Choroid plexus epithelial cell (primary cell): Measurements from ENCODE around the gene PTPRG.

ENCODE experiments used
- DNase-seq: peaks from one replicate; pipeline ENCODE4 v3.0.0-alpha.2; 2010; ENCODE audit warnings: low read depth
- H3K4me3 ChIP-seq: 2 replicates; pipeline ENCODE4 v1.5.1; 2011; ENCODE audit warnings: low read depth, mild to moderate bottlenecking, control low read depth, low read length, moderate library complexity
- CTCF ChIP-seq: conservative IDR thresholded peaks from 2 replicates; pipeline ENCODE4 v1.5.1; 2011; ENCODE audit warnings: low read depth, mild to moderate bottlenecking, control low read depth, inconsistent platforms, low read length, moderate library complexity

PTPRG gene

GRCh38 chr3:61899700-61900462, 338.5 kb downstream of the PTPRG start:
- no peak overlapping the region for H3K4me3 ChIP-seq
- no peak for DNase-seq
- no peak for TF ChIP-seq CTCF

- no peak for DNase-seq
- no peak overlapping the region for H3K4me3 ChIP-seq
- TF ChIP-seq CTCF = no peak
Measured at GRCh38 chr3:61901496-61901895, 340.1 kb downstream of the PTPRG start.

- H3K4me3 ChIP-seq = no peak overlapping the region
- TF ChIP-seq CTCF = no peak
- DNase-seq = no peak
Measured at GRCh38 chr3:61901986-61902385, 340.6 kb downstream of the PTPRG start.

- no peak for DNase-seq
- H3K4me3 ChIP-seq = no peak overlapping the region
- TF ChIP-seq CTCF = no peak
Measured at GRCh38 chr3:61903074-61903473, 341.7 kb downstream of the PTPRG start.

GRCh38 chr3:61903931-61904657, 342.7 kb downstream of the PTPRG start:
- DNase-seq = peak; percentile 70
- H3K4me3 ChIP-seq = no peak overlapping the region
- TF ChIP-seq CTCF = no peak

- no peak for DNase-seq
Measured at GRCh38 chr3:61907210-61907795, 345.9 kb downstream of the PTPRG start.

More at GRCh38 chr3:61907210-61907795, 345.9 kb downstream of the PTPRG start:
- no peak for TF ChIP-seq CTCF
- H3K4me3 ChIP-seq = no peak overlapping the region
